Measurements from ENCODE around the gene SLC24A3. TPM values are rescaled to one million over a fixed set of nuclear protein-coding genes. Genes with fewer than 3 reads are reported as not detected.

The SLC24A3 gene
- total and polyA plus RNA-seq, 5 experiments from 2014 or later = not detected

DNA sequence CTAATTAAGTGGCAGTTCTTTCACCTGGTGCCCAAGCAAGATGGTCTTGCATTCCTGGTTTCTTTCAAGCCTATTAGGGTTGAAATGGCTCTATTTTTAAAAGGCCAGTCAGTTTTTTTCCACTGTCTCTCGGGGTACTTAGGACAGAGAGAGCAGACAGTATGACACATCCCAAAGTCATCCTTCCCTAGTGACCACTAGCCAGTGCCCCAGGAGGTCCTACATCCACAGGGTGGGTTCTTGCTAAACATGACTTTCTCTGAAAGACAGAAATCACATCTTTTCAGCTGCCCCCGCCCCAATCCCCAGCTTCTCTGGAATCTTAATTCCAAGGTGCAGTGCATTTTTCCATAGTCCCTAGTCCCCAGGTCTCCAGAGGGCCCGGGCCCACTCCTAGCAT is 192.4 kb downstream of the SLC24A3 start:
- peaks cover 1 to 25% (median 3%) of the 10 kb centered on the region in 5 donors for H3K27me3 Mint-ChIP-seq
- H3K4me3 Mint-ChIP-seq = no peak overlapping the region
- H3K27ac Mint-ChIP-seq = no peak overlapping the region
- POLR2A ChIA-PET = no interaction called here
- no peaks in the 10 kb centered on the region for H3K4me1 Mint-ChIP-seq
- ATAC-seq (no peak), DNase-seq (no peak)
- peaks cover 0 to 13% (median 3%) of the 10 kb centered on the region in 9 donors for H3K9me3 Mint-ChIP-seq
- H3K36me3 Mint-ChIP-seq = no peaks in the 10 kb centered on the region

DNA sequence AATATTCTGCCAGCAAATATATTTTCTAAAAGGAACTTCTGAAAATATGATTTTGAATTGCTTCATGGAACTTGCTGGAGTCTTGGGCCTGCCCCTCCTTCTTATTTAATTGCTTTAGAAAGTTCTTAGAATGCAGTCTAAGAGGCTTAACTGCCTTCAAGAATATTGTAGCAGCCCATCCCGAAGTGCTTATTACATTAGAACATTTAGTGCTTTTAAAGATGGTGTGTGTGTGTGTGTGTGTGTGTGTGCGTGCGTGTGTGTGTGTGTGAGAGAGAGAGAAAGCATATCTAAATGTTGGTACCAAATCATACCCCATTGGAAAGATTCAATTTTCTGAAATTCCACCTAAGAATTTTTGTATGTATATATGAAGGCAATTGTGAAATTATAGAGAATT is 193.5 kb downstream of the SLC24A3 start:
- POLR2A ChIA-PET = no interaction called here
- no peak overlapping the region for H3K27ac Mint-ChIP-seq
- no peak overlapping the region for H3K4me3 Mint-ChIP-seq
- no peaks in the 10 kb centered on the region for H3K4me1 Mint-ChIP-seq
- no peak for ATAC-seq
- H3K36me3 Mint-ChIP-seq = no peaks in the 10 kb centered on the region
- DNase-seq = no peak
- H3K27me3 Mint-ChIP-seq = peaks cover 1 to 31% (median 6%) of the 10 kb centered on the region in 5 donors
- H3K9me3 Mint-ChIP-seq = peaks cover 0 to 10% (median 0%) of the 10 kb centered on the region in 9 donors

DNA sequence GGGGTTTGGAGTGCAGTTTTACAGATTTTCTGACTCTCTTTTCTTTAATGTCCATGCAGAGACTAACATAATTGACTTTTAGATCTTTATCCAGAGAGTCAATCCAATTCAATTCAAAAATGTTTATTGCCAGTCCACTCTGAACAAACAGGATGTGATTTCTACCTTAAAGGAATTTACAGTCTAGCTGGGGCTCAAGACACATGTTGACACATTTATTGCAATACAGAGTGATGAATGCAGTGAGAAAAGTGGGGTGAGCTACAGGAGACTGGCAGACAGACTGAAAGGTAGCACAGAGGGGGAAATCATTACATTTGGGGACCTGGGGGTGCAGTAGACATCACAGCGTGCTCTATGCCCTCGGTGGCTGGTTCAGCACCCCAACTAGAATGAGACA is 193.9 kb downstream of the SLC24A3 start:
- Mint-ChIP-seq H3K27ac (no peak overlapping the region), H3K9me3 (peaks cover 0 to 10% (median 0%) of the 10 kb centered on the region in 9 donors), H3K36me3 (no peaks in the 10 kb centered on the region), H3K4me1 (no peaks in the 10 kb centered on the region), H3K4me3 (no peak overlapping the region), H3K27me3 (peaks cover 1 to 31% (median 6%) of the 10 kb centered on the region in 5 donors)
- no peak for ATAC-seq
- no peak for DNase-seq
- POLR2A ChIA-PET = no interaction called here

- POLR2A ChIA-PET = no interaction called here
- H3K4me3 Mint-ChIP-seq = no peak overlapping the region
- ATAC-seq (no peak), DNase-seq (no peak)
- H3K4me1 Mint-ChIP-seq = no peaks in the 10 kb centered on the region
- no peak overlapping the region for H3K27ac Mint-ChIP-seq
- peaks cover 0 to 10% (median 0%) of the 10 kb centered on the region in 9 donors for H3K9me3 Mint-ChIP-seq
- peaks cover 0 to 31% (median 6%) of the 10 kb centered on the region in 5 donors for H3K27me3 Mint-ChIP-seq
- no peaks in the 10 kb centered on the region for H3K36me3 Mint-ChIP-seq
Measured at GRCh38 chr20:19407196-19407595, 194.8 kb downstream of the SLC24A3 start.

DNA sequence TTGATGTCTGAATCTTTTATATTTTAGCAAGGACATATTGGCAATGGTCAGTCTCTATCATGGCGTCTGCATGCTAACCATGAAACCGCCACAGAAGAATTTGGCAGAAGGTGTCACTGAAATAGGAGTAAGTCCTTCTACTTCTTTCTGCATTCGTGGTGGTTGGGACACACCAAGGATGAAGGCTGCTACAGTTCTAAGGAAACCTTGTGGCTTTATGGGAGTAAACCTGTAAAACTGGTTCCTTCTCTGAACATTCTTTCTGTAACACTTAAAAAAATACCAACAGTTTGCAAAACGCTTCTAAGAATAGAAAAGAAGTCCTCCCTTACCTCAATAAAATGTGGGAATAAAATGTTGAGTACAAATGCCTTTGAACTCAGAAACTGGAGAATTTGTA is 195.3 kb downstream of the SLC24A3 start:
- ATAC-seq = no peak

GRCh38 chr20:19408971-19409370 is 196.5 kb downstream of the SLC24A3 start:
- Mint-ChIP-seq H3K27ac (no peak overlapping the region), H3K9me3 (peaks cover 0 to 10% (median 0%) of the 10 kb centered on the region in 9 donors), H3K27me3 (peaks cover 0 to 31% (median 6%) of the 10 kb centered on the region in 5 donors), H3K4me3 (no peak overlapping the region), H3K4me1 (no peaks in the 10 kb centered on the region), H3K36me3 (no peaks in the 10 kb centered on the region)
- no peak for ATAC-seq
- POLR2A ChIA-PET = no interaction called here
- no peak for DNase-seq

More for the DNA sequence above, 195.3 kb downstream of the SLC24A3 start:
- H3K4me1 Mint-ChIP-seq = no peaks in the 10 kb centered on the region
- no peak for DNase-seq
- no peaks in the 10 kb centered on the region for H3K36me3 Mint-ChIP-seq
- no peak overlapping the region for H3K27ac Mint-ChIP-seq
- POLR2A ChIA-PET = no interaction called here
- H3K9me3 Mint-ChIP-seq = peaks cover 0 to 10% (median 0%) of the 10 kb centered on the region in 9 donors
- H3K4me3 Mint-ChIP-seq = no peak overlapping the region
- H3K27me3 Mint-ChIP-seq = peaks cover 0 to 31% (median 6%) of the 10 kb centered on the region in 5 donors

DNA sequence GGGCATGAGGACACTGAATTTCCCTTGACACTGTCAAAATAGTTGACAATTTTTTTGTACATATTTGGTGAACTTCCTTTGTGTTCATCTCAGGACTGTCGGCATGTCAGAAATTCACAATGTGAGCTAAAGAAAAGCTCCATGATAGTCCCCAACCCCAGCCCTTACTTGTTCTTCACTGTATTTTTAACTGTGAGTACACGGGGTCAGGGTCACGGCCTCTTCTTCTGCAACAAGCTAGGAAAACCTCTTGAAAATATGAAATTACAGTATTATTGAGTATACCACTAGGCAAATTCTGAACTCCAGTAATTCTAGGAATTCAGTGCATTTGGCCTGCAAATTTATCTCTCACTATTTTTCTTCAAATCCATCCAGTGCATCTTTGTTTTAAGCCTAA is 199.4 kb downstream of the SLC24A3 start:
- no peak overlapping the region for H3K27ac Mint-ChIP-seq
- peaks cover 0 to 25% (median 6%) of the 10 kb centered on the region in 5 donors for H3K27me3 Mint-ChIP-seq
- no peak overlapping the region for H3K4me3 Mint-ChIP-seq

DNA sequence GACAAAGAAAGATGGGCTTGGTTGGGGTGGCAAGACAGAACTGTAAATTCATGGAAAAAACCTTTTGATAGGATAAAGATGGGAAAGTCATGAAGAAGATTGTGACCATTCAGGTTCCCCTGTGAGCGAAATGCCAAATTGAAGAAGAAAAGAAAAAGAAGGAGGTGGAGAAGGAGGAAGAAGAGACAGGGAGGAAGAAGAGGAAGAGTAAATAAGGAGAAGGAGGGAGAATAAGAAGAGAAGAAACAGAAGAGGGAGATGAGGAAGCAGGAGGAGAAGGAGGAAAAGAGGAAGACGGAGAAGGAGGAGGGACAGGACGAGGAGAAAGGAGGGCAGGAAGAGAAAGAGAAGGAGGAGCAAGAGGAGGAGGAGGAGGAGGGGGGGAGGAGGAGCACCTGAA is 199.8 kb downstream of the SLC24A3 start:
- no peak overlapping the region for H3K27ac Mint-ChIP-seq
- H3K36me3 Mint-ChIP-seq = no peaks in the 10 kb centered on the region
- no peaks in the 10 kb centered on the region for H3K4me1 Mint-ChIP-seq
- H3K27me3 Mint-ChIP-seq = peaks cover 0 to 21% (median 6%) of the 10 kb centered on the region in 5 donors
- ATAC-seq (no peak), DNase-seq (no peak)
- no peak overlapping the region for H3K4me3 Mint-ChIP-seq
- H3K9me3 Mint-ChIP-seq = peaks cover 0 to 21% (median 0%) of the 10 kb centered on the region in 9 donors
- POLR2A ChIA-PET = no interaction called here

More for the DNA sequence above, 199.4 kb downstream of the SLC24A3 start:
- POLR2A ChIA-PET = no interaction called here
- no peaks in the 10 kb centered on the region for H3K36me3 Mint-ChIP-seq
- no peak for ATAC-seq
- DNase-seq = no peak
- H3K4me1 Mint-ChIP-seq = no peaks in the 10 kb centered on the region
- H3K9me3 Mint-ChIP-seq = peaks cover 0 to 17% (median 0%) of the 10 kb centered on the region in 9 donors

GRCh38 chr20:19414600-19414999 is 202.2 kb downstream of the SLC24A3 start:
- POLR2A ChIA-PET = no interaction called here
- no peak overlapping the region for H3K4me3 Mint-ChIP-seq
- H3K4me1 Mint-ChIP-seq = no peaks in the 10 kb centered on the region
- ATAC-seq = no peak
- no peaks in the 10 kb centered on the region for H3K36me3 Mint-ChIP-seq
- peaks cover 0 to 11% (median 4%) of the 10 kb centered on the region in 5 donors for H3K27me3 Mint-ChIP-seq
- H3K9me3 Mint-ChIP-seq = peaks cover 0 to 26% (median 0%) of the 10 kb centered on the region in 9 donors
- no peak for DNase-seq
- no peak overlapping the region for H3K27ac Mint-ChIP-seq

DNA sequence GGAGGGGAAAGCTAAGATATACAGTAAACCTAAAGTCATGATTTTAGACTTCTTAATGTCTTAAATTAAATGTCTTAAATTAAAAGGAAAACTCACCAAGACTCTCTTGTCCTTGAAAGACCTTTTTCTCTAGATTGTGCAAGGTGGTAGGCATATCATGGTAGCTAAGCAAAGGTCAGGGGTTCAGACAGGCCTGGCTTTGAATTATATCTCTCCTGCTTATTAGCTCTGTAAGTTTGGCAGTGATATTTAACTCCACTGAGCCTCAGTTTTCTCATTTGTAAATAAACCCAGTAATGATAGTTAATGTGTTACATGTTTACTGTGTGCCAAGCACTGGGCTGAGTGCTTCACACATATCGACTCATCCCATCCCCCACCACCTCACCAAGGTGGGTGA is 203.3 kb downstream of the SLC24A3 start:
- Mint-ChIP-seq H3K4me3 (no peak overlapping the region), H3K36me3 (no peaks in the 10 kb centered on the region), H3K9me3 (peaks cover 0 to 21% (median 0%) of the 10 kb centered on the region in 9 donors), H3K27ac (no peak overlapping the region), H3K27me3 (peaks cover 0 to 6% (median 0%) of the 10 kb centered on the region in 5 donors), H3K4me1 (no peaks in the 10 kb centered on the region)
- ATAC-seq (no peak), DNase-seq (no peak)
- POLR2A ChIA-PET = no interaction called here

GRCh38 chr20:19416627-19417026 is 204.2 kb downstream of the SLC24A3 start:
- ATAC-seq = no peak
- no peaks in the 10 kb centered on the region for H3K4me1 Mint-ChIP-seq
- no peak for DNase-seq
- H3K36me3 Mint-ChIP-seq = peaks cover 0 to 4% (median 0%) of the 10 kb centered on the region in 3 donors
- no peak overlapping the region for H3K4me3 Mint-ChIP-seq
- POLR2A ChIA-PET = no interaction called here
- H3K27me3 Mint-ChIP-seq = peaks cover 0 to 6% (median 0%) of the 10 kb centered on the region in 5 donors
- peaks cover 0 to 26% (median 2%) of the 10 kb centered on the region in 9 donors for H3K9me3 Mint-ChIP-seq
- H3K27ac Mint-ChIP-seq = no peak overlapping the region

- Mint-ChIP-seq H3K27ac (no peak overlapping the region), H3K4me3 (no peak overlapping the region), H3K27me3 (peaks cover 0 to 2% (median 0%) of the 10 kb centered on the region in 5 donors), H3K9me3 (peaks cover 0 to 26% (median 3%) of the 10 kb centered on the region in 9 donors), H3K4me1 (no peaks in the 10 kb centered on the region), H3K36me3 (peaks cover 0 to 4% (median 0%) of the 10 kb centered on the region in 3 donors)
- no peak for DNase-seq
- POLR2A ChIA-PET = interaction anchor here (0.7 kb wide), 1 partner anchor 112 kb away, joined by 4 read pairs; no protein-coding TSS in a partner anchor
- ATAC-seq = no peak
Measured at GRCh38 chr20:19419396-19419795, 207.0 kb downstream of the SLC24A3 start.

- H3K27me3 Mint-ChIP-seq = peaks cover 1 to 9% (median 3%) of the 10 kb centered on the region in 5 donors
- H3K4me3 Mint-ChIP-seq = no peak overlapping the region
- peaks cover 0 to 13% (median 3%) of the 10 kb centered on the region in 9 donors for H3K9me3 Mint-ChIP-seq
- no peak overlapping the region for H3K27ac Mint-ChIP-seq
- POLR2A ChIA-PET = no interaction called here
- H3K4me1 Mint-ChIP-seq = no peaks in the 10 kb centered on the region
- peaks cover 0 to 4% (median 0%) of the 10 kb centered on the region in 3 donors for H3K36me3 Mint-ChIP-seq
- no peak for DNase-seq
- ATAC-seq = no peak
Measured at GRCh38 chr20:19423097-19423899, 210.9 kb downstream of the SLC24A3 start.
